LNCAP (cell line): ENCODE results near the gene POMGNT2.

Experiments
- CTCF ChIP-seq: fragments of 450-650 bp; IDR thresholded peaks from 2 replicates; pipeline ENCODE4 v1.5.1; 2017; ENCODE audit warnings: mild to moderate bottlenecking

Gene POMGNT2

DNA sequence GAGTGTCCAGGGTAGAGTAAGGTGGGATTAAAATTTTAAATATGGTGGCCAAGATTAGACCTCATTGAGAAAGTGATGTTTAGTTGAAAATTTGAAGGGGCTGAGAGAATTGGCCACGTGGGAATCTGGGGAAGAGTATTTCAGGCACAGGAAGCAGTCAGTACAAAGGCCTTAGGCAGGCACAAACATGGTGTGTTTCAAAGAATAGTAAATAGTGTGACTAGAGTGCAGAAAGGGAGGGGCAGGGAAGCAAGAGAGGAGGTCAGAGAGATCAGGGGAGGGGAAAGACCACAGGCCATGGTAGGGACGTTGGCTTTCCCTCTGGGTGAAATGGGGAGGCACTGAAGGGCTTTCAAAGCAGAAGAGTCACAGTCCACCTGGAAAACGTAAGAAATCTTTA, 36.6 kb upstream of the POMGNT2 start:
- no peak for TF ChIP-seq CTCF

GRCh38 chr3:43138488-43139231, 32.8 kb upstream of the POMGNT2 start:
- TF ChIP-seq CTCF = no peak

DNA sequence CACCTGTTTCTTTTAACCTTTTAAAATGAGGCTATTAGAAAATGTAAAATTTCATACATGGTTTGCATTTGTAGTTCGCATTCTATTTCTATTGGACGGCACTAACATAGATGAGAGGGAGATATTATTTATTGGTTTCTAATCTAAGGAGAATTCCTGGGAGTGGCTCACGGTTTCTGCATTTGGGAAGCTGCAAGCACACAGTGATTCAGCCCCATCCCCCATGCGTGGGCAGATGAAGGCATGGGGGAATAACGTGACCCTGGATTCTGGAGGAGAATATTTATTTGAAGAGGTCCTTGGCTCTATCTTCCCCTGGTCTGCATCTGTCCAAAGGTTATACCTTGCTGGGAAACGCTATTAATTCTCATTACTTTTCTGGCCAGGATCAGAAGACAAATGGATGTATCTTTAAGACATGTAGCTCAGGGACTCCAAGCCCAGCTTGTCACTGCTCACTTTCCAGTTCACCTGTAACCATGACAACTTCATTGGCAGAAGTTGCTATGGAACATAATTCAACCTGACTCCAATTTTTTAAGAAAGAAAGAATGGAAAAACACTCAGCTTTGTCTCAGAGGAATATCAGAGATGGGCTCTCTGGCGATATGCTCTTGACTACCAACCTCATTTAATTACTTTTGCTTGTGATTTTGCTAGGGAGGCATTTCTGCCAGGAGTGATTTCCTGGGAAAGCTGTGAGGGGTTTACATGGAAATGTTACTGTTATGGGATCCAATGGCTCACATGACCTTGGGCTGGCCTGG, 27.2 kb upstream of the POMGNT2 start:
- TF ChIP-seq CTCF = no peak

DNA sequence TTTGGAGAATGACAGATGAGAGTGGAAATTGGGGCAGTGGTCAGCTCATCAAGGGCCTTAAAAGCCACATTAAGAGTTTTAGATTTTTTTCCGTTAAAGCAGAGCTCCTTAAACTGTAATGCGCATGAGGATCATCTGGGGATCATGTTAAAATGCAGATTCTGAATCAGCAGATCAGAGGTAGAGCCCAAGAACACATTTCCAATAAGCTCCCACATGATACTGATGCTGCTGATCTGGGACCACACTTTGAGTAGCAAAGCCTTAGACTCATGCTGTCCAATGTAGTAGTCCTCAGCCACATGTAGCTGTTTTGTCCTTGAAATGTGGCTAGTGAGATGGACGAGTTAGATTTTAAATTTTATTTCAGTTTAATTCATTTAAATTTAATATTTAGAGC, 26.3 kb upstream of the POMGNT2 start:
- TF ChIP-seq CTCF = no peak

DNA sequence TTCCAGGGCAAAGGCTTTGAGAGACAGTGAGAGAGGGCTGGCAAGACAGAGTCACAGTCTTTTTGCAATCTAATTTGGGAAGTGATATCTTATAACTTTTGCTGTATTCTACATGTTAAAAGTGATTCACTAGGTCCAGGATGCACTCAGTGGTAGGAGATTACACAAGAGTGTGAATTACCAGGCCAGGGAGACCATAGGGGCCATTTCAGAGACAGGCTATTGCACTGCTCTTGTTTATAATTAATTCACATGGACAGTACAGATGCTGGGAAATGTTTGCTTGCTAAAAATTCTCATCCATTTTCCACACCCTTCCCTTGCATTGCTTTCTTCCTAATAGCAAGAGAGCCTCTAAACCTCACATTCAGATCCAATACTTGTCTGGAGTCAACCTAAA, 22.6 kb upstream of the POMGNT2 start:
- TF ChIP-seq CTCF = no peak

DNA sequence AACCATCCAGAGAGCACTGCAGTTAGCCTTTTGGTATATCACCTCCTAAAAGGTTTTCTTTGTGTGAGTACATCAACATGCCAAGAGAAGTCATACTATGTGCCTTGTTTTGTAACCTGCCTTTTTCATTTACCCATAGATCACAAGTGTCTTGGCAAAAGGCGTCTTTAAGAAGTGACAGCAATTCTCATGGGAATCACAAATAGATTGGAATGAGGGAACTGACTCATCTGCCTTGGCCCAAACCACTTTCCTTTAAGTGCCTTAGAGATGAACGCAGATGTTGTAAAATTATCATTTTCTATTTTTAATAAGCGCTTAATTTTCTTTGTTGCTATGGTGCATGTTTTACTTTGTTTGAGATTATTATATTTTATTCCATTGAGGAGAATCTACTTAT, 20.7 kb upstream of the POMGNT2 start:
- TF ChIP-seq CTCF = no peak

DNA sequence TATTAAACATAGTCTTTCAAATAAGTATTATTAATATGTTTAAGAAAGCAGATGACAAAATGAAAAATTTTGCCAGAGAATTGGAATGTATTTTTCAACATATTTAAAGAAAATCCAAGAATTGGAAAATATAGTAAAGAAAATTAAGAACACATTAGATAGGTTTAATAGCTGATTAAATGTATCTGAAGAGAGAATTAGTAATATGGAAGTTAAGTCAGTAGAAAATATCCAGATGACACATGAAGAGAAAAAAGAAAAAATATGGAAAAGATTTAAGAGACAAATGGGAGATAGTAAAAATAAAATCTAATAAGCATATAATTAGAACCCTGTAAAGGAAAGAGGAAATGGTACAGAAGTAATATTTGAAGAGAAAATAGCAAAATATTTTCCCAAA, 18.0 kb upstream of the POMGNT2 start:
- no peak for TF ChIP-seq CTCF
